HepG2 (cell line): ENCODE data around the gene COA5. TPM values are rescaled to one million over a fixed set of nuclear protein-coding genes. Genes with fewer than 3 reads are reported as not detected.

ENCODE experiments used
- ATAC-seq: fragments of 200-7000 bp; cut with Tn5 transposase; 3 replicates; pipeline ENCODE4 v1.9.1; 2020; ENCODE audit warnings: mild to moderate bottlenecking, moderate library complexity
- BruUV-seq: library from RNA; stranded (reverse); fragments of 400-500 nt; replicated peaks from 2 replicates; lab custom pipeline; 2021; lab: Mats Ljungman, UMichigan
- CTCF ChIA-PET: fragments of 300-600 bp; formaldehyde crosslinking; extraction: SDS; loops from one replicate; lab custom pipeline; 2021; ENCODE audit warnings: low total read pairs, inconsistent platforms, low intra/inter-chr PET ratio; lab: Yijun Ruan, JAX
- POLR2A ChIA-PET: fragments of 350-600 bp; sonication (Branson Sonifier 250); formaldehyde crosslinking; loops from one replicate; lab custom pipeline; 2020; ENCODE audit warnings: antibody characterized with exemption, inconsistent platforms; lab: Yijun Ruan, JAX
- DNase-seq: peaks from one replicate; pipeline ENCODE4 v3.0.0-alpha.2; 2015; ENCODE audit warnings: low spot score
- FAIRE-seq: peaks from 3 replicates; lab custom pipeline; 2011; peaks lifted over from hg19 to GRCh38; lab: Jason Lieb, UNC
- H2AFZ ChIP-seq: one replicate; pipeline ENCODE4 v1.6.1; 2011; ENCODE audit warnings: low read length, inconsistent platforms
- H3K27ac ChIP-seq: fragments of 300-600 bp; 3 replicates; pipeline ENCODE4 v1.8.0; 2011; ENCODE audit warnings: mixed run types, mild to moderate bottlenecking, mixed read lengths, low read length, inconsistent platforms; ENCODE audit not compliant: insufficient read depth; ENCODE audit errors: extremely low read length
- H3K27me3 ChIP-seq, 2 experiments: fragments of 200-600 bp in 1 of 2; 2 replicates in 1 of 2; 3 replicates in 1 of 2; pipeline versions ENCODE4 v1.6.0 to v1.8.0; 2011; ENCODE audit warnings: low read length in 2 of 2, mild to moderate bottlenecking in 2 of 2, moderate library complexity in 2 of 2, inconsistent platforms in 1 of 2; ENCODE audit not compliant: insufficient read depth in 2 of 2, control insufficient read depth in 1 of 2
- H3K36me3 ChIP-seq, 2 experiments: fragments of 200-600 bp in 1 of 2; replicated peaks in 1 of 2; 2 replicates in 1 of 2; 3 replicates in 1 of 2; pipeline versions ENCODE4 v1.5.1 to v1.8.0; 2011; ENCODE audit warnings: low read length in 2 of 2, inconsistent platforms in 1 of 2; ENCODE audit not compliant: insufficient read depth in 2 of 2, control insufficient read depth in 1 of 2
- H3K4me1 ChIP-seq: 2 replicates; pipeline ENCODE4 v1.5.1; 2012; ENCODE audit warnings: low read length, inconsistent platforms; ENCODE audit not compliant: insufficient read depth
- H3K4me2 ChIP-seq: 2 replicates; pipeline ENCODE4 v1.6.0; 2011; ENCODE audit warnings: low read depth, low read length, inconsistent platforms
- H3K4me3 ChIP-seq, 3 experiments: fragments of 200-600 bp in 1 of 3; sonication (generic), shearing (Covaris generic) in 1 of 3; replicated peaks in 1 of 3; 2 replicates each; pipeline ENCODE4 v1.5.1; 2011 to 2016; ENCODE audit warnings: low read length in 3 of 3, inconsistent platforms in 2 of 3, low read depth in 2 of 3, mild to moderate bottlenecking in 2 of 3, control low read depth in 1 of 3, mixed read lengths in 1 of 3; ENCODE audit not compliant: insufficient read depth in 1 of 3
- H3K79me2 ChIP-seq: one replicate; pipeline ENCODE4 v1.6.1; 2011; ENCODE audit warnings: low read length, inconsistent platforms; ENCODE audit not compliant: insufficient read depth
- H3K9ac ChIP-seq: 2 replicates; pipeline ENCODE4 v1.6.0; 2011; ENCODE audit warnings: mild to moderate bottlenecking, low read depth, low read length, inconsistent platforms; ENCODE audit not compliant: insufficient read depth
- H3K9me3 ChIP-seq: 2 replicates; pipeline ENCODE4 v1.5.1; 2012; ENCODE audit warnings: mild to moderate bottlenecking, low read length
- H4K20me1 ChIP-seq: 2 replicates; pipeline ENCODE4 v1.6.0; 2011; ENCODE audit warnings: inconsistent platforms, mild to moderate bottlenecking, low read length, moderate library complexity; ENCODE audit not compliant: insufficient read depth
- ATF1 ChIP-seq: IDR thresholded peaks from 2 replicates; pipeline ENCODE4 v1.6.1; 2016; ENCODE audit warnings: mild to moderate bottlenecking, control low read depth
- MEF2D ChIP-seq: sonication (generic); formaldehyde crosslinking; IDR thresholded peaks from 2 replicates; pipeline ENCODE4 v1.5.1; 2020; ENCODE audit warnings: mild to moderate bottlenecking, missing genetic modification reagents
- MIXL1 ChIP-seq: IDR thresholded peaks from 2 replicates; pipeline ENCODE4 v1.6.1; 2016
- PITX1 ChIP-seq: sonication (generic); formaldehyde crosslinking; IDR thresholded peaks from 2 replicates; pipeline ENCODE4 v1.5.1; 2020; ENCODE audit warnings: mild to moderate bottlenecking, missing genetic modification reagents
- SMC3 ChIP-seq: IDR thresholded peaks from 2 replicates; pipeline ENCODE4 v1.6.1; 2011; ENCODE audit warnings: low read length, improper control_type of control experiment
- TARDBP ChIP-seq: sonication (generic); formaldehyde crosslinking; IDR thresholded peaks from 2 replicates; pipeline ENCODE4 v1.8.0; 2022; ENCODE audit warnings: mild to moderate bottlenecking, missing genetic modification reagents
- ZMYM3 ChIP-seq: sonication (generic); formaldehyde crosslinking; IDR thresholded peaks from 2 replicates; pipeline ENCODE4 v1.5.1; 2020; ENCODE audit warnings: mild to moderate bottlenecking, missing genetic modification reagents
- ZNF34 ChIP-seq: sonication (generic); formaldehyde crosslinking; IDR thresholded peaks from 2 replicates; pipeline ENCODE4 v1.4.0; 2020; ENCODE audit warnings: mild to moderate bottlenecking, missing genetic modification reagents, borderline replicate concordance
- ZNF577 ChIP-seq: sonication (generic); formaldehyde crosslinking; IDR thresholded peaks from 2 replicates; pipeline ENCODE4 v1.4.0; 2020; ENCODE audit warnings: mild to moderate bottlenecking, low read depth, missing genetic modification reagents, borderline replicate concordance
- ZNF670 ChIP-seq: sonication (generic); formaldehyde crosslinking; IDR thresholded peaks from 2 replicates; pipeline ENCODE4 v1.8.0; 2022; ENCODE audit warnings: mild to moderate bottlenecking, missing genetic modification reagents, borderline replicate concordance
- ZNF792 ChIP-seq: IDR thresholded peaks from 2 replicates; pipeline ENCODE4 v1.6.1; 2016
- WGBS: methylation state at CpG from one replicate; pipeline ENCODE4 v1.1.6; 2017; ENCODE audit warnings: low lambda C conversion rate; 5-methylcytosine and 5-hydroxymethylcytosine counted together
- in situ Hi-C: cut with HindIII; loops from 2 replicates; pipeline ENCODE4 v1.10.0; 2017; ENCODE audit warnings: low pct_unique_long_range_greater_than_20kb; ENCODE audit not compliant: extremely low pct_ligation_motif_present
- intact Hi-C: fragments of 100-400 bp; cut with micrococcal nuclease; formaldehyde crosslinking; loops from one replicate; pipeline ENCODE4 v1.10.0; 2022; ENCODE audit not compliant: unreplicated experiment
- polyA plus RNA-seq, 8 experiments: library from polyadenylated mRNA; depleted of rRNA in 3 of 8; stranded (reverse) in 7 of 8; unstranded in 1 of 8; fragments of >200 nt; fragmentation: Illumina TruSeq in 4 of 8; extraction: Trizol in 4 of 8; gene quantifications; 2 replicates each; pipeline versions ENCODE4 v1.2.1 to v1.2.3, GENCODE V29; 2011 to 2016; ENCODE audit warnings: low read depth in 4 of 8, missing spikeins in 1 of 8, mixed read lengths in 1 of 8; ENCODE audit not compliant: insufficient read depth in 1 of 8
- total RNA-seq, 5 experiments: library from RNA; depleted of rRNA; stranded (reverse); fragments of >200 nt; fragmentation: Illumina TruSeq; extraction: Trizol; gene quantifications; 2 replicates each; pipeline ENCODE4 v1.2.3, GENCODE V29; 2016; ENCODE audit warnings: low read depth in 1 of 5
- TF ChIP-seq, protein P1 (sequence below): IDR thresholded peaks from 2 replicates; pipeline ENCODE4 v1.6.1; 2016; ENCODE audit warnings: missing compliant biosample characterization, missing genetic modification reagents, borderline replicate concordance
- TF ChIP-seq, protein P2 (sequence below): sonication (generic); formaldehyde crosslinking; IDR thresholded peaks from 2 replicates; pipeline ENCODE4 v1.8.0; 2022; ENCODE audit warnings: mild to moderate bottlenecking, missing genetic modification reagents; ENCODE audit not compliant: insufficient replicate concordance

The COA5 gene
- total and polyA plus RNA-seq, 2 of the 13 experiments (the other 11 are each of a cell fraction or from before 2014, with no cell fraction given), result 43.6 to 64.5 TPM

DNA sequence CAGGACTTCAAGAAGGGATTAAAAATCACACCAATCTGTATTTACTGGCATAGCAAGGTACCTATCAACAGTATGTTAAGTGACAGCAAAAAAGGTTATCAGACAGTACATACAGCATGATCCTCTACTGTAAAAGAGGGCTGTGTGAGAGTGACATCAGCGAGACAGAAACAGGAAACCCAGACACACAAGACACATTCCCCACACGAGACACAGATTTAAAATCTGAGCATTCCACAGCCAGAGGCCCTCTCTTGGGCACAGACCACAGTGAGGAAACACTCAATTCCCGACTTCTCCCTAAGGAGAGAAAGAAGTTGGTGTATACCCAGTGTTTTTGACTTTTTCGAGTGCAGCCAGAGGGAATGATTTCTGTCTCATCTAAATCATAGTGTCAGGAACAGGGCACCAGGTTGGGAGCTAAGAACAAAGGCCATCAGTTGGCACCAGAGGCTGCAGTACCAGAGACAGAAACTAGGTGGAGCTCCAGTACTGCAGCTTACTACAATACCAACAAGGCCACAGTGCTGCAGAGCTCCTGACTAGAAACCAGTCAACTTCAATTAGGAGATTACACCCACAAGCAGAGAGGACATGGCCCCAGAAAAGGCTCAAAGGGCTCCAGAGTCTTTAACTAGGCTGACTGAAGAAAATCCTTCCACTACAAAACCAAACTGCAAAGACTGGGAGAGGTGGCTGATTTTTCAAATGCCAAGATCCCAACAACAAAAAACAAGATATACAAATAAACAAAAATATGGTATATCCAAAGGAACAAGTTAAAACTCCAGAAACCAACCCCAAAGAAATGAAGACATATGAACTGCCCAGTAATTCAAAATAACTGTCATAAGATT, 41.1 kb upstream of the COA5 start (continued):
- TF ChIP-seq, protein P1, sequence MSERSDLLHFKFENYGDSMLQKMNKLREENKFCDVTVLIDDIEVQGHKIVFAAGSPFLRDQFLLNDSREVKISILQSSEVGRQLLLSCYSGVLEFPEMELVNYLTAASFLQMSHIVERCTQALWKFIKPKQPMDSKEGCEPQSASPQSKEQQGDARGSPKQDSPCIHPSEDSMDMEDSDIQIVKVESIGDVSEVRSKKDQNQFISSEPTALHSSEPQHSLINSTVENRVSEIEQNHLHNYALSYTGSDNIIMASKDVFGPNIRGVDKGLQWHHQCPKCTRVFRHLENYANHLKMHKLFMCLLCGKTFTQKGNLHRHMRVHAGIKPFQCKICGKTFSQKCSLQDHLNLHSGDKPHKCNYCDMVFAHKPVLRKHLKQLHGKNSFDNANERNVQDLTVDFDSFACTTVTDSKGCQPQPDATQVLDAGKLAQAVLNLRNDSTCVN (CRISPR knock-in tag), result 0 out of 2 replicates have a peak, but pooled peaks have one; percentile 23
- TF ChIP-seq ZNF34 (CRISPR knock-in tag) (0 out of 2 replicates have a peak, but pooled peaks have one; percentile 27), MEF2D (CRISPR knock-in tag) (0 out of 2 replicates have a peak, but pooled peaks have one; percentile 39), ATF1 (no peak), PITX1 (CRISPR knock-in tag) (peak; percentile 34; the same call in 1 of the 2 replicates), TARDBP (CRISPR knock-in tag) (0 out of 2 replicates have a peak, but pooled peaks have one; percentile 41), ZNF577 (no peak), SMC3 (peak; percentile 100), ZNF670 (0 out of 2 replicates have a peak, but pooled peaks have one; percentile 45), ZNF792 (CRISPR knock-in tag) (0 out of 2 replicates have a peak, but pooled peaks have one; percentile 29), MIXL1 (CRISPR knock-in tag) (peak; percentile 78)

DNA sequence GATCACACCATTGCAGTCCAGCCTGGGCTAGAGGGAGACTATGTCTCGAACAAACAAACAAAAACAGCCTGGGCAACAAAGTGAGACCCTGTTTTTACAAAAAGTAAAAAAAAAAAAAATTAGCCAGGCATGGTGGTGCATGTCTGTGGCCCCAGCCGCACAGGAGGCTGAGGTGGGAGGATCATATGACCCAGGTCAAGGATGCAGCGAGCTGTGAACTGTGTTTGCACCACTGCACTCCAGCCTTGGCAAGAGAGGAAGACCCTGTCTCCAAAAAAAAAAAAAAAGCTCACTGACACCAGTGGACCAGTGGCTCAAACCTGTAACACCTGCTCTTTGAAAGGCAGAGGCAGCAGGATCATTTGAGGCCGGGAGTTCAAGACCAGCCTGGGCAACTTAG, 40.1 kb upstream of the COA5 start:
- 95% methylated on average over 4 of the region's 4 CpGs for WGBS
- DNase-seq, result no peak

More for the DNA sequence above, 40.1 kb upstream of the COA5 start:
- H3K4me1 ChIP-seq, result peaks cover 10% of the 10 kb centered on the region; the same call in 1 of the 2 replicates
- in situ Hi-C loops, result loop anchor here (5.0 kb wide), 1 partner anchor 419 kb away; no protein-coding TSS in a partner anchor
- ATAC-seq (no peak), FAIRE-seq (no peak)
- no peak overlapping the region for H2AFZ ChIP-seq
- no peak overlapping the region for H3K9ac ChIP-seq
- H3K27ac ChIP-seq, result no peak overlapping the region
- no peaks in the 10 kb centered on the region for H3K27me3 ChIP-seq
- peaks cover 5% of the 10 kb centered on the region for H4K20me1 ChIP-seq
- H3K9me3 ChIP-seq, result no peaks in the 10 kb centered on the region
- intact Hi-C loops, result loop anchor here (10.0 kb wide), 2 partner anchors 56 to 276 kb away; no protein-coding TSS in a partner anchor
- no TSS peak for BruUV-seq
- H3K4me3 ChIP-seq, result no peak overlapping the region
- H3K4me2 ChIP-seq, result no peak overlapping the region
- ChIA-PET POLR2A (interaction anchor here (1.4 kb wide), 1 partner anchor 83 kb away, joined by 5 read pairs; the partner anchor contains the start of gene MGAT4A), CTCF (interaction anchor here (1.3 to 3.2 kb wide), 4 partner anchors 181 to 418 kb away, joined by 3 to 99 read pairs (median 18); no protein-coding TSS in a partner anchor)
- H3K79me2 ChIP-seq, result peaks cover 7% of the 10 kb centered on the region
- TF ChIP-seq ZMYM3 (CRISPR knock-in tag), result no peak
- TF ChIP-seq, protein P2, sequence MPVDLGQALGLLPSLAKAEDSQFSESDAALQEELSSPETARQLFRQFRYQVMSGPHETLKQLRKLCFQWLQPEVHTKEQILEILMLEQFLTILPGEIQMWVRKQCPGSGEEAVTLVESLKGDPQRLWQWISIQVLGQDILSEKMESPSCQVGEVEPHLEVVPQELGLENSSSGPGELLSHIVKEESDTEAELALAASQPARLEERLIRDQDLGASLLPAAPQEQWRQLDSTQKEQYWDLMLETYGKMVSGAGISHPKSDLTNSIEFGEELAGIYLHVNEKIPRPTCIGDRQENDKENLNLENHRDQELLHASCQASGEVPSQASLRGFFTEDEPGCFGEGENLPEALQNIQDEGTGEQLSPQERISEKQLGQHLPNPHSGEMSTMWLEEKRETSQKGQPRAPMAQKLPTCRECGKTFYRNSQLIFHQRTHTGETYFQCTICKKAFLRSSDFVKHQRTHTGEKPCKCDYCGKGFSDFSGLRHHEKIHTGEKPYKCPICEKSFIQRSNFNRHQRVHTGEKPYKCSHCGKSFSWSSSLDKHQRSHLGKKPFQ, result peak; percentile 18
- peaks cover 9 to 44% of the 10 kb centered on the region in 2 experiments; a peak in 4 of 5 replicates for H3K36me3 ChIP-seq
